ENCODE measurements around the gene SVIL. TPM values are rescaled to one million over a fixed set of nuclear protein-coding genes. Genes with fewer than 3 reads are reported as not detected.

Gene SVIL
- total and polyA plus RNA-seq, 7 donors: 70.6 to 1,728 (median 792) TPM

DNA sequence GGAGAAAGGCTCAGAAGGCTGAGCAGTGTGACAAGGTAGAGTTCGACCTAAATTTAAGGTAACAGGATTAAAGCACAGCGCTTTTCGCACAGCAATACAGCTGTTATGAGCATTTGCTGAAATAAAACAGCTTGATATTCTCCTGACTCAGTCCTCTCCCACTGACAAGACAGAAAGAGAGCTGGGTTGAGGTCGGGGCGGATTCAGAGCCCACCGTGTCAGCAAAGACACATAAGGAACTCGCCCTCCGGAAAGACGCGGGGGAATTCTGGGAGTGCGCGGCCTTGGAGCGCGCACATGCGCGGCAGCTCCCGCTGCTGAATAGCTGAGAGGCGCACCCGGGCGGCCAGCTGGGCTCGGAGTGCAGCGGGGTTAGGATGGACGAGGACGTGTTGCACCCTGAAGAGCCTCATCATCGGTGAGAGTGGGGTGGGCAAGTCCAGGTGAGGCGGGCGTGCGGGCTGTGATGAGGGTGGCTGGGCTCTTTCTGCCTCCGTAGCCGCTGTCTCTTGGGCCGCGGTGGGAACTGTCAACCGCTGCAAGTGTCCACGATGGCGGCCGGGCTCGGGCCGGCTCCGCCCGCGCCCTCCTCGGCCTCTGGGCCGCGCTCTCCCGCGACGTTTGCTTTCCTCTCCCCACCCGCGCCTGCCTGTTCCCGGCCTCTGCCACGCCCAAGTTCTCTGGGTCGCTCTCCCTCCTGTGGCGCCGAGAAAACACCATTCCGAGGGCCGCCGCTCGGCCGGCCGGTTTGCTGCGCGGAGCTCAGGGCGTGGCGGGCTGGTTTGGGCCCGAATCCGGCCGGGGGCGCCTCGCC lies 225.3 kb downstream of the SVIL start:
- H3K27ac ChIP-seq: peak overlapping the region; percentile 86
- WGBS, 3 donors: 3 to 4% (median 4%) methylated on average over 54 to 69 of the region's 69 CpGs
- DNase-seq: peak; percentile 81 to 87
- H3K36me3 ChIP-seq (ENCODE audit: insufficient read depth in 1 of 2, low read depth in 1 of 2): no peaks in the 10 kb centered on the region
- H3K27me3 ChIP-seq (ENCODE audit: insufficient read depth in 3 of 3, low read length in 2 of 3): no peaks in the 10 kb centered on the region
- ATAC-seq: peak; percentile 92 to 95 (median 94)
- peaks cover 44% of the 10 kb centered on the region for H3K4me1 ChIP-seq
- H3K4me3 ChIP-seq: peak overlapping the region; percentile 87
- intact Hi-C loops (cut with DNase I): no loop called here
- TF ChIP-seq, protein P1, sequence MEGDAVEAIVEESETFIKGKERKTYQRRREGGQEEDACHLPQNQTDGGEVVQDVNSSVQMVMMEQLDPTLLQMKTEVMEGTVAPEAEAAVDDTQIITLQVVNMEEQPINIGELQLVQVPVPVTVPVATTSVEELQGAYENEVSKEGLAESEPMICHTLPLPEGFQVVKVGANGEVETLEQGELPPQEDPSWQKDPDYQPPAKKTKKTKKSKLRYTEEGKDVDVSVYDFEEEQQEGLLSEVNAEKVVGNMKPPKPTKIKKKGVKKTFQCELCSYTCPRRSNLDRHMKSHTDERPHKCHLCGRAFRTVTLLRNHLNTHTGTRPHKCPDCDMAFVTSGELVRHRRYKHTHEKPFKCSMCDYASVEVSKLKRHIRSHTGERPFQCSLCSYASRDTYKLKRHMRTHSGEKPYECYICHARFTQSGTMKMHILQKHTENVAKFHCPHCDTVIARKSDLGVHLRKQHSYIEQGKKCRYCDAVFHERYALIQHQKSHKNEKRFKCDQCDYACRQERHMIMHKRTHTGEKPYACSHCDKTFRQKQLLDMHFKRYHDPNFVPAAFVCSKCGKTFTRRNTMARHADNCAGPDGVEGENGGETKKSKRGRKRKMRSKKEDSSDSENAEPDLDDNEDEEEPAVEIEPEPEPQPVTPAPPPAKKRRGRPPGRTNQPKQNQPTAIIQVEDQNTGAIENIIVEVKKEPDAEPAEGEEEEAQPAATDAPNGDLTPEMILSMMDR (IDR thresholded peaks at IDR 0.05): no peak
- H3K9me3 ChIP-seq: no peaks in the 10 kb centered on the region

DNA sequence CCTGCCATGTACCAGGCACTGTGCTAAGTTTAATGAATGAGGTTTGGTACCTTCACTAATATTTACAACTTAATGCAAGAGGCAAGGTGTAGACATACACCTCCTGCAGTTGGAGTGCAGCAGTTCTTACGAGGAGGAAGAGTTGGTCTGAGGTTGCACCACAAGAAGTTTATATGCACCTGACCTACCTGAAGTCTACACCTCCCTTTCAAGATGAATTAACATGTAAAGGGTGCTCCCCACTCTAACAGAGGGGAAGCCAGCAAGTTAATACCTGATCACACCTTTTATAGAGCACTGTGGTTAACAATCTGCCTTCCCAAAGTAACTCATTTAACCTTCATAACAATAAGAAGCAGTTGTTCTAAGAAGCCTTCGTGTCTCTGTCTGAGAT lies 225.9 kb downstream of the SVIL start:
- intact Hi-C loops (cut with DNase I): no loop called here
- H3K27ac ChIP-seq: peak overlapping the region; percentile 86
- DNase-seq (no peak), ATAC-seq (peak in 1 of 4 donors; percentile 1)
- H3K27me3 ChIP-seq (ENCODE audit: insufficient read depth in 3 of 3, low read length in 2 of 3): no peaks in the 10 kb centered on the region
- TF ChIP-seq, protein P1 (IDR thresholded peaks at IDR 0.05): no peak
- peak overlapping the region; percentile 87 for H3K4me3 ChIP-seq
- H3K4me1 ChIP-seq: peaks cover 39% of the 10 kb centered on the region
- 60 to 67% (median 61%) methylated on average over 2 of the region's 2 CpGs for WGBS, 3 donors
- H3K9me3 ChIP-seq: no peaks in the 10 kb centered on the region
- H3K36me3 ChIP-seq (ENCODE audit: insufficient read depth in 1 of 2, low read depth in 1 of 2): no peaks in the 10 kb centered on the region

All from psoas muscle (tissue), 8 donors.